ENCODE results near the gene HIPK4.
"Not testable (repeated sequence)": the region's sequence is repeated elsewhere in the genome, so short reads cannot be mapped to it uniquely, and the experiment has no call there.

HIPK4 gene

DNA sequence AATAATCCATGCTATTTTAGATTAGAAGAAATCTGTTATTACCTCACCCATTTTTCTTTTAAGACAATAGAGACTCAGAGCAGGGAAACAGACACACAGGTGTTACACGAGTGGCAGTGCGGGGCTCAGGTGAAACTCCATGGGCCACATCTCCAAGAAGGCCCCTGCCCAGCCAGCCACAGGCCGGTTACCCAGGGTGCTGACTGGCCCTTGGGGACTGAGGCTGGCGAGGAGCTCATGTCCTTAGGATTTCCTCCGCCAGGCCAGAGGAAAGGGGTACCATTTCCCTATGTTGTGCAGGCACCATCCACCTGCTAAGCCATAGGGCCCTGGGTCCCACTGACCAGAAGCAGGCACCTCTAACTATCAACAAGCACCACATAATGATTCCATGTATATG is 52.4 kb downstream of the HIPK4 start:
- no peak for DNase-seq (ENCODE audit: low spot score)

DNA sequence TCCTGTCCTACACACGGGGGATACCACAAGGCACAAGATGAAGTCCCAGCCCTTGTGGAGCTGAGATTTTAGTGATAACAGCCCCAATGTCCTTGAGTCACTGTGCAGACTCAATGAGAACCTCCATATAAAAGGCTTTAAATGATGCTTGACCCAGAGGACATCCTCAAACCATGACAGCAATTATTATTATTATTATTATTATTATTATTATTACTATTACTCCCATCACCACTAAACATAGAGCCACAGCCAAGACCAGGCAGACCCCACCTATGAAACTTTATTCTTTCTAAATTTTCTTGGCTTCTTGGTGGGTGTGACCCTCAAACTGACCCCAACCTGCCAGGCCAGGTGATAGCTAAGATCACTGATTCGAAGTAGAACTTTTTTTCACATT is 52.9 kb downstream of the HIPK4 start:
- DNase-seq (ENCODE audit: low spot score), result no peak

DNA sequence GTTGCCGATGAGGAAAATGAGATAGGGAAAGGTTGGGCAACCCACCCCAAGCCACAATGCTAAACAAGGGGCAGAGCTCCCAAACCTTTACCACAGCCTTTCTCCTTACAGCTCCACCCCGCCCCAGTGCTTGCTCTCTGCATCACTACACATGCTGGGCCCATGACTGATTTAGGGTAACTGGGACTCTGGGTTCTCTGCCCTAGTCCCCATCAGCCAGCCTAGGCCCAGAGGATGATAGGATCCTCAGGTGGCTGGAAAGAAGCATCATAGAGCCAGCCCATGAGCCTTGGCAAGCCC is 53.4 kb downstream of the HIPK4 start:
- DNase-seq (ENCODE audit: low spot score), result no peak

DNA sequence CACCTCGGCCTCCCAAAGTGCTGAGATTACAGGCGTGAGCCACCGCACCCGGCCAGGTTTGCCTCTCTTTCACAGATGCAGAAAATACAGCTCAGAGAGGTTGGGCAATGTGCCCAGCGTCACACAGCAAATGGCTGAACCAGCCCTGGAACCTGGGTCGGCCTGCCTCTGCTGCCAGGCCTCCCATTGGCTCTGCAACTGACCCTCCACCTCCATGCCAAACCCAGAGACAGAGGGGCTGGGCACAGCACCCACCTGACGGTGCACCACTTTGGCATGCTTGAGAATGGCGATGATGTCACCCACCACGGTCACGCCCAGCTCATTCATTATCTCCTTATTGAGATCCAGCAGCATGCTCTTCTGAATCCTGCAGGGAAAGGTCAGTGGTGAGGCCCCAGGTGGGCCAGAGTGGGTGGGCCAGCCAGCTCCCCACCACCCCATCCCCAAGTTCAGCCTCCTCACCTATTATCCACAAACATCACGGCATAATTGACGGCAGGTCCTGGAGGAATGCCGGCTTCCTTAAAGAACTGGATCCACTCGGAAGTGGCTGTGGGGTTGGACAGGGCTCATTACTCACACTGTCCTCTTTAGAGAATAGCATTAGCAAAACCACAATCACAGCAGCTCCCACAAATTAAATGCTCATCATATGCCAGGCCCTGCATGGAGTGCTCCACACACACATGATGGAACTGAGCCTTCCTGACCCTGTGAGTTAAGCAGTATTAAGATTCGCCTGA is 54.0 kb downstream of the HIPK4 start:
- no peak for DNase-seq (ENCODE audit: low spot score)

DNA sequence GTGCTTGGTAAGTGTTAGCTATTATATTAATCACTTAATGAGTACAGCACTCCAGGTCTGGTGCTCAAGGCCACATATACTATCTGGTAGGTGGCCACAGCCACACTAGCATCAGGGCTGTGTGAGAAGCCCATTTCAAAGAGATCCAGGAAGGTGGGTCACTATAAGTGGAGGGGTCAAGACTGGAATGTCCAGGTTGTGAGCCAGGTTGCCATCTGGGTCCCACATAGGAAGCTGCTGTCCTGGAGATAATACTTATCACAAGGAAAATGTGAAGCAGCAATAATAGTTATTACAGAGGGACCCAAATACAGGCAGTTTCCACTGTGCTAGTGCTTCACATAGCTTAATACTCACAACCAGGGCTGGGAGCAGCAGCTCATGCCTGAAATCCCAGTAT is 54.9 kb downstream of the HIPK4 start:
- DNase-seq (ENCODE audit: low spot score), result no peak

DNA sequence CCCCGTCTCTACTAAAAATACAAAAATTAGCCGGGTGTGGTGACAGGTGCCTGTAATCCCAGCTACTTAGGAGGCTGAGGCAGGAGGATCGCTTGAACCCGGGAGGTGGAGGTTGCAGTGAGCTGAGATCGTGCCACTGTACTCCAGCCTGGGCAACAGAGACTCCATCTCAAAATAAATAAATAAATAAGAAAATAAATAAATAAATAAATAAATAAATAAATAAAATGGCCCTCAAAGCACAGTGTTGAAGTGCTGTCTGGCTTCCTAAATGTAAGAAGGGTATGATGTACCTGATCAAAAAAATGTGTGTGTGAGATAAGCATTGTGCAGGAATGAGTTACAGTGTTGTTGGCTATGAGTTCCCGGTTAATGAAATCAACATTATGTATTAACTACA is 56.9 kb downstream of the HIPK4 start:
- DNase-seq (ENCODE audit: low spot score), result not testable (repeated sequence)

- DNase-seq (ENCODE audit: low spot score), result no peak
These were observed 57.3 kb downstream of the HIPK4 start for GRCh38 chr19:40332669-40333068.

GRCh38 chr19:40331052-40331451 is 58.9 kb downstream of the HIPK4 start:
- no peak for DNase-seq (ENCODE audit: low spot score)
